CD8-positive, alpha-beta memory T cell (primary cell): ENCODE data around the gene SCG2. TPM values are rescaled to one million over a fixed set of nuclear protein-coding genes. Genes with fewer than 3 reads are reported as not detected.

Experiments used
- CTCF ChIA-PET: fragments of 350-600 bp; sonication (Branson Sonifier 250); formaldehyde crosslinking; loops from one replicate; lab custom pipeline; 2021; ENCODE audit warnings: antibody characterized with exemption; lab: Charles Lee
- POLR2A ChIA-PET: fragments of 350-600 bp; sonication (Branson Sonifier 250); formaldehyde crosslinking; loops from one replicate; lab custom pipeline; 2021; ENCODE audit warnings: antibody characterized with exemption; lab: Charles Lee
- DNase-seq, 5 donors: peaks; one replicate each; pipeline versions ENCODE4 v3.0.0 to v3.0.0-alpha.2; 2020 to 2022; ENCODE audit warnings: mixed read lengths in 1 of 5
- H3K27ac ChIP-seq: one replicate; pipeline ENCODE4 v1.7.0; 2013; ENCODE audit warnings: low read depth, mild to moderate bottlenecking, low read length, moderate library complexity
- H3K27me3 ChIP-seq: 2 replicates; pipeline ENCODE4 v1.7.0; 2013; ENCODE audit warnings: low read length, mild to moderate bottlenecking; ENCODE audit not compliant: insufficient read depth, poor library complexity, severe bottlenecking
- H3K36me3 ChIP-seq: 2 replicates; pipeline ENCODE4 v1.7.0; 2013; ENCODE audit warnings: mild to moderate bottlenecking, low read length, moderate library complexity; ENCODE audit not compliant: insufficient read depth
- H3K4me1 ChIP-seq: 2 replicates; pipeline ENCODE4 v1.7.0; 2013; ENCODE audit warnings: mild to moderate bottlenecking, low read length, moderate library complexity; ENCODE audit not compliant: insufficient read depth
- H3K4me3 ChIP-seq: 2 replicates; pipeline ENCODE4 v1.7.0; 2013; ENCODE audit warnings: mild to moderate bottlenecking, low read length
- H3K9me3 ChIP-seq: 2 replicates; pipeline ENCODE4 v1.7.0; 2013; ENCODE audit warnings: mild to moderate bottlenecking, low read length
- H3K27ac Mint-ChIP-seq, 8 donors: one replicate each; pipeline ENCODE4 v1.8.0; 2020 to 2021; ENCODE audit warnings: mixed read lengths in 8 of 8, mild to moderate bottlenecking in 6 of 8, inconsistent platforms in 3 of 8, moderate library complexity in 3 of 8
- H3K27me3 Mint-ChIP-seq, 2 donors: one replicate each; pipeline ENCODE4 v1.8.0; 2020 to 2021; ENCODE audit warnings: mixed read lengths in 2 of 2, mild to moderate bottlenecking in 1 of 2, moderate library complexity in 1 of 2
- H3K36me3 Mint-ChIP-seq, 3 donors: one replicate each; pipeline ENCODE4 v1.8.0; 2020 to 2021; ENCODE audit warnings: mixed read lengths in 3 of 3, inconsistent platforms in 1 of 3, mild to moderate bottlenecking in 1 of 3
- H3K4me1 Mint-ChIP-seq, 3 donors: one replicate each; pipeline ENCODE4 v1.8.0; 2020 to 2021; ENCODE audit warnings: mixed read lengths in 3 of 3, inconsistent platforms in 1 of 3, mild to moderate bottlenecking in 1 of 3
- H3K4me3 Mint-ChIP-seq, 7 donors: one replicate each; pipeline ENCODE4 v1.8.0; 2020 to 2021; ENCODE audit warnings: mixed read lengths in 7 of 7, mild to moderate bottlenecking in 6 of 7, moderate library complexity in 4 of 7, inconsistent platforms in 2 of 7
- H3K9me3 Mint-ChIP-seq, 5 donors: one replicate each; pipeline ENCODE4 v1.8.0; 2020 to 2022; ENCODE audit warnings: mixed read lengths in 5 of 5, mild to moderate bottlenecking in 3 of 5, moderate library complexity in 2 of 5, inconsistent platforms in 1 of 5
- polyA plus RNA-seq: library from polyadenylated mRNA; unstranded; fragments of 300-500 nt; fragmentation: Illumina TruSeq; gene quantifications from one replicate; pipeline ENCODE4 v1.2.3, GENCODE V29; 2021
- total RNA-seq, 2 experiments: library from RNA; stranded (reverse); gene quantifications; one replicate each; pipeline ENCODE4 v1.2.3, GENCODE V29; 2021

Gene SCG2
- total and polyA plus RNA-seq, 3 experiments from 2014 or later = not detected

- Histone ChIP-seq H3K36me3 (no peaks in the 10 kb centered on the region), H3K27me3 (no peaks in the 10 kb centered on the region), H3K4me1 (no peaks in the 10 kb centered on the region), H3K9me3 (no peaks in the 10 kb centered on the region), H3K27ac (no peak overlapping the region), H3K4me3 (no peak overlapping the region)
- peaks cover 0 to 2% of the 10 kb centered on the region in 2 donors for H3K27me3 Mint-ChIP-seq
- POLR2A ChIA-PET = no interaction called here
- DNase-seq = no peak
- no peak overlapping the region for H3K4me3 Mint-ChIP-seq
- no peak overlapping the region for H3K27ac Mint-ChIP-seq
- H3K36me3 Mint-ChIP-seq = no peaks in the 10 kb centered on the region
- CTCF ChIA-PET = no interaction called here
- H3K9me3 Mint-ChIP-seq = peaks cover 0 to 2% (median 0%) of the 10 kb centered on the region in 5 donors
- H3K4me1 Mint-ChIP-seq = no peaks in the 10 kb centered on the region
Observed at GRCh38 chr2:223562078-223562477, 40.1 kb downstream of the SCG2 start.

- no peaks in the 10 kb centered on the region for H3K36me3 Mint-ChIP-seq
- POLR2A ChIA-PET = no interaction called here
- H3K4me1 ChIP-seq = no peaks in the 10 kb centered on the region
- H3K9me3 Mint-ChIP-seq = peaks cover 0 to 2% (median 0%) of the 10 kb centered on the region in 5 donors
- no peak overlapping the region for H3K27ac ChIP-seq
- no peaks in the 10 kb centered on the region for H3K27me3 ChIP-seq
- no peak for DNase-seq
- CTCF ChIA-PET = no interaction called here
- no peak overlapping the region for H3K4me3 ChIP-seq
- no peaks in the 10 kb centered on the region for H3K36me3 ChIP-seq
- no peaks in the 10 kb centered on the region for H3K9me3 ChIP-seq
- H3K27me3 Mint-ChIP-seq = peaks cover 0 to 2% of the 10 kb centered on the region in 2 donors
- no peaks in the 10 kb centered on the region for H3K4me1 Mint-ChIP-seq
- no peak overlapping the region for H3K4me3 Mint-ChIP-seq
- no peak overlapping the region for H3K27ac Mint-ChIP-seq
Observed at GRCh38 chr2:223560749-223561435, 41.3 kb downstream of the SCG2 start.

- H3K4me1 Mint-ChIP-seq = no peaks in the 10 kb centered on the region
- H3K27ac Mint-ChIP-seq = no peak overlapping the region
- no peak for DNase-seq
- ChIA-PET CTCF (no interaction called here), POLR2A (no interaction called here)
- H3K9me3 ChIP-seq = no peaks in the 10 kb centered on the region
- H3K36me3 ChIP-seq = no peaks in the 10 kb centered on the region
- H3K4me1 ChIP-seq = no peaks in the 10 kb centered on the region
- H3K4me3 Mint-ChIP-seq = no peak overlapping the region
- no peaks in the 10 kb centered on the region for H3K27me3 ChIP-seq
- H3K4me3 ChIP-seq = no peak overlapping the region
- H3K27me3 Mint-ChIP-seq = peaks cover 0 to 2% of the 10 kb centered on the region in 2 donors
- no peaks in the 10 kb centered on the region for H3K36me3 Mint-ChIP-seq
- no peak overlapping the region for H3K27ac ChIP-seq
- peaks cover 0 to 2% (median 0%) of the 10 kb centered on the region in 5 donors for H3K9me3 Mint-ChIP-seq
Observed at GRCh38 chr2:223558970-223559369, 43.2 kb downstream of the SCG2 start.

- no peaks in the 10 kb centered on the region for H3K4me1 Mint-ChIP-seq
- H3K27me3 Mint-ChIP-seq = peaks cover 0 to under 1% of the 10 kb centered on the region in 2 donors
- Histone ChIP-seq H3K9me3 (no peaks in the 10 kb centered on the region), H3K4me3 (no peak overlapping the region), H3K4me1 (no peaks in the 10 kb centered on the region), H3K36me3 (no peaks in the 10 kb centered on the region), H3K27me3 (no peaks in the 10 kb centered on the region), H3K27ac (no peak overlapping the region)
- ChIA-PET CTCF (no interaction called here), POLR2A (no interaction called here)
- no peak for DNase-seq
- no peaks in the 10 kb centered on the region for H3K9me3 Mint-ChIP-seq
- H3K36me3 Mint-ChIP-seq = no peaks in the 10 kb centered on the region
- H3K4me3 Mint-ChIP-seq = no peak overlapping the region
- H3K27ac Mint-ChIP-seq = no peak overlapping the region
Observed at GRCh38 chr2:223554923-223555322, 47.2 kb downstream of the SCG2 start.

GRCh38 chr2:223549215-223549614 lies 52.9 kb downstream of the SCG2 start:
- Histone ChIP-seq H3K27me3 (no peaks in the 10 kb centered on the region), H3K4me1 (no peaks in the 10 kb centered on the region), H3K9me3 (no peaks in the 10 kb centered on the region), H3K36me3 (no peaks in the 10 kb centered on the region), H3K27ac (no peak overlapping the region), H3K4me3 (no peak overlapping the region)
- Mint-ChIP-seq H3K27me3 (no peaks in the 10 kb centered on the region), H3K36me3 (no peaks in the 10 kb centered on the region), H3K4me1 (no peaks in the 10 kb centered on the region), H3K4me3 (no peak overlapping the region), H3K9me3 (peaks cover 0 to 1% (median 0%) of the 10 kb centered on the region in 5 donors), H3K27ac (no peak overlapping the region)
- no peak for DNase-seq
- CTCF ChIA-PET = no interaction called here
- POLR2A ChIA-PET = no interaction called here

GRCh38 chr2:223548194-223548593 lies 54.0 kb downstream of the SCG2 start:
- Mint-ChIP-seq H3K27ac (no peak overlapping the region), H3K9me3 (peaks cover 0 to 1% (median 0%) of the 10 kb centered on the region in 5 donors), H3K4me3 (no peak overlapping the region), H3K4me1 (no peaks in the 10 kb centered on the region), H3K36me3 (no peaks in the 10 kb centered on the region), H3K27me3 (no peaks in the 10 kb centered on the region)
- CTCF ChIA-PET = no interaction called here
- no peaks in the 10 kb centered on the region for H3K27me3 ChIP-seq
- POLR2A ChIA-PET = no interaction called here
- H3K27ac ChIP-seq = no peak overlapping the region
- DNase-seq = no peak
- no peaks in the 10 kb centered on the region for H3K36me3 ChIP-seq
- no peak overlapping the region for H3K4me3 ChIP-seq
- H3K9me3 ChIP-seq = no peaks in the 10 kb centered on the region
- H3K4me1 ChIP-seq = no peaks in the 10 kb centered on the region

Other genes with a start within 250 kb of the SCG2 start
- gene AP1S3, start 235.2 kb upstream of the SCG2 start, total RNA-seq = 10 to 100 TPM; 15.4 to 16.9 TPM
- gene AP1S3, start 235.2 kb upstream of the SCG2 start, polyA plus RNA-seq = 3.9 TPM